Tongue (tissue), 2 donors: ENCODE results near the gene MICAL2. TPM values are rescaled to one million over a fixed set of nuclear protein-coding genes. Genes with fewer than 3 reads are reported as not detected.

Source experiments
- DNase-seq: peaks from one replicate; pipeline ENCODE4 v3.0.0-alpha.2; 2015
- total RNA-seq: library from RNA; depleted of rRNA; stranded (reverse); fragments of >200 nt; gene quantifications from one replicate; pipeline ENCODE4 v1.2.3, GENCODE V29; 2014

The MICAL2 gene
- total RNA-seq, 1 donor from 2014 or later: 16.9 TPM

DNA sequence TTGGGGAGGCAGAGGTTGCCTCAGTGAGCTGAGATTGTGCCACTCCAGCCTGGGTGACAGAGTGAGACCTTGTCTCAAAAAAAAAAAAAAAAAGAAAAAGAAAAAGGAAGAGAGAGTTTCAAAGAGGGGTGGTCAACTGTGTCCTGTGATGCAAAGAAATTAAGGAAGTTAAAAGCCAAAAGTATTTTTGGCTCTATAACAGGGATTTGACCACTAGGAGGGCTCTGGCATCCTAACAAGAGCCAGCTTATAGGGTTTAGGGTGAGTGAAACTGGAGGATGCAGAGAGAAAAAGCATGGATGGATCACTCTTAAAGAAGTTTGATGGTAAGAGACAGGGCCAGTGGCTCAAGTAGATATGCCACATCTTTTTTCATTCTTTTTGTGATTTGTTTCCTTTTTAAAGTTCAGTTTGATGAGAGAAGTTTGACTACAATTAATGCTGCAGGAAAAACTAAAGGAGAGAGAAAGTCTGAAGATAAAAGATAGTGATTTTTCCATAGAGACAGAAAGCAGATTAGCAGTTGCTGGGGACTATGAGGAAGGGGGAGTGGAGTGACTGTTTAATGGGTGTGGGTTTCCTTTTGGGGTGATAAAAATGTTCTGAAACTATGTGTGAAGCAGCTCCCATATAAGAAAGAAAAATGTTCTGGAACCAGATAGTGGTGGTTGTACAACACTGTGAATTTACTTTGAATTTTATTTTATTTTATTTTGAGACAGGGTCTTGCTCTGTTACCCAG is 11.1 kb upstream of the MICAL2 start:
- no peak for DNase-seq

DNA sequence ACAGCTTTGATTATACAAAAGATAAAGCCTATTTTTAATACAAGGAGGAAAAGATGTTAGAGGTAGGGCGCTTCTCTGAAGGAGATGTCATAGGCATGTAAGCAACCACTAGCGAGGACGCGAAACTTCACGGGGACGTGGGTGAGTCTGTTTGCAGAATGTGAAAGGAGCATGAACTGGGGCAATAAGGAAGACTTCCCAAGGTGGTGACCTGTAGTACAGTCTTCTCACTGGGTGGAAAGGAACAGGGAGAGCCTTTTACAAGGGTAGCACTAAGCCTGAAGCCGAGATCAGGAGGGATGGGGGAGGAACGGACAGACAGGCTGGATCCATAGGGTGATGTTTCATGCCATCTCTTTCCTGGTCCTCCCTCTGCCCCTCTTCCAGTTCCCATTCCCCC is 10.0 kb upstream of the MICAL2 start:
- DNase-seq: no peak

DNA sequence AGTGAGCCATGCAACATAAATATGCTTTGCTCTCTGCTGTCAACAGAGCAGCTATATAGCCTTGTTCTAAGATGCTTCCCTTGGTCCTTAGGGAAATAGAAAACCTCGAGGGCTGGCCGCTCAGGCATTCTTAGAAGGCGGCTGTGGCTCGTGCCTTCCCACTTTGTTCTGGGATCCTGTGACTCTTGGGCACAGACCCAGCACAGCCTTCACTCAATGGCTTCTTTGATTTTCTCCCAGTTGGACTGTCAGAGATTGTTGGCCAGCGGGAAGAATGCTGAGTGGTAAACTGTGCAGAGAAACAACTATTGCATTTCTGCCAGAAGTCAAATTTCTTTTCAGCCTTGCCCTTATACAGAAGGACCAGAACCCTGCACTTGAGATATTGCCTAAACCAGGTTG is 9.5 kb upstream of the MICAL2 start:
- DNase-seq: peak; percentile 64

DNA sequence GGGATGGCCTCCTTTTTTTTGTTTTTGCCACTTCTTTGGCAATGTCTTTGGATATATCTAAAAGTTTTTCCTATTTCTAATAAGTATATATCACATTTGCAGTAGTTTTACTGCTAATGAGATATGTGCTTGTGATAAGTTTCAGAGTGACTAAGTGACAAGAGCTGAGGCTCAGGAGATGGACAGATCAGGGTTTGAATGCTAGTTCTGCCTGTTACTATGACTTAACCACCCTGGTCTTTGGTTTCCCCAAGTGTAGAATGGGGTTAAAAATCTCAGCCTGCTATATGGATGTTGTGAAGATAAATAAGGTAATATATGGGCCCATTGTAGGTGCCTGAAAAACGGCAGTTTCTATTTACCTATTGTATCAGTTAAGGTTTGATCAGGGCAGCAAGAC is 9.1 kb upstream of the MICAL2 start:
- no peak for DNase-seq

DNA sequence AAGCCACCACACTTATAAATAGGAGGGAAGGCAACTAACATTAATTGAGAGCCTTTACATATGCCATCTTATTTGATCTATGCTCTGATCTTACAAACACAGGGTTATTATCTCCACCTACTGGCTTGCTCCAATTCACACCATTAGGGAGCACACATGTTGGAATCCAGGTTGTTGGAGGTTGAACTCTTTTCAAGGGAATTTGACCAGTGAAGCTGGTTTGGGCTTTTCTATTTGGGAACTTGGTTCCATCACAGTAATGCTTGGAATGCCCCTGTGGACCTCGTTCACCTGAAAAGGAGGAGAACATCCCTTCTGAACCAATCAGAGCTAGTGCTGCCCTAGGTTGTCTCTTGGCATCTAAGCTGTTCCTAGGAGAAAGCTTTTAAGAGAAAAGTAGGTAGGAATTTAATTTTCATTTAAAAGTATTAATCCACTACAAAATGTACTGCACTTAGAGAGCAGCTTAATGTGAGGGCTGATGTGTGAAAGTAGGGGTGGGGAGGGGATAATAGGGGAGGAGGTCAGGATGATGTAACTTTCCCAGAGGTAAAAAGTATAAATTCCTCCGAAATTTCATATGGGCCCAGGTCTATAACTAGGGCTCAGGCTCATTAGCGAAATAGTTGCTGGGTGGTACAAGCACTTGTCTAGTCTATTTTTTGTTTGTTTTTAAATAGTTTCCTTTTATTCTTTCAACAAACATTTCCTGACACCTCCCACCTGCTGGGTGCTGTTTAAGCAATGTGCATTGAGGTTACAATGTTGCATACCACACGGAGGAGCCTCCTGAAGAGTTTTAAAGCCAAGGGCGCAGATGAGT is 7.6 kb upstream of the MICAL2 start:
- DNase-seq: no peak

DNA sequence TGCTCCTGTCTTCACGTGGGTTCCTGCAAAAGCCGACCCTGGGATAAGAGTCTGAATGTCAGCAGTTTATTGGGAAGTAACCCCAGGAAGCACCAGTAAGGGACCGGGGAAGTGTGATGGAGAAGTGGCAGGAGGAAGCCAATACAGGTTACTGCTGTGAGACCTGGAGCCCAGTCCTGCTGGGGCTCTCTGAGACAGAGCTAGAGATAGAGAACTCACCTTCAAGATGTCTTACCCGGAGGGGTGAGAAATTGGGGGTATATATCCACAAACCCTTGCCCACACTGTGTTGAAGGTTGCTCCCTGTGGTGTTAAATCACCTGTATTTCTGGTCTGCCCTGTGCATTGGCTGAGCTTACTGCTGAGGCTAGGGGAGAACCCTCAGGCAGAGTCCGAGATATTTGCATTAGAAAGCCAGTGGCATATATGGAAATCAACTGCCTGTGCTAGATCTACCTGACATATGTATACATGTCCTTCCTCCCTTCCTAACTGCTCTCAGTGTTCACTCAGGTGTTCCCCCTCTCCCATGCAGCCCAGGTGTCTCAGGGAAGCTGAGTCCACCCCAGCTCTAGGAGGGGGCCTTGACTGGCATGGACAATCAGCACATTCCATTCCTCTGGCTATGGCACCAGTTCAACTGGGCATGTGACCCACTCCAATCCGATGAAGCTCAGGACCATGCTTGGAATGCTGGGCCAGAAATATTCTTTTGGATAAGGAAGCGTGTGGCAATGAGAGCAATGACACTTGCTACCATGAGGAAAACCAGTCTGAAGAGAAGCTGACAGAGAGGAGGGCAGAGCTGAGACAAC is 6.8 kb upstream of the MICAL2 start:
- no peak for DNase-seq

DNA sequence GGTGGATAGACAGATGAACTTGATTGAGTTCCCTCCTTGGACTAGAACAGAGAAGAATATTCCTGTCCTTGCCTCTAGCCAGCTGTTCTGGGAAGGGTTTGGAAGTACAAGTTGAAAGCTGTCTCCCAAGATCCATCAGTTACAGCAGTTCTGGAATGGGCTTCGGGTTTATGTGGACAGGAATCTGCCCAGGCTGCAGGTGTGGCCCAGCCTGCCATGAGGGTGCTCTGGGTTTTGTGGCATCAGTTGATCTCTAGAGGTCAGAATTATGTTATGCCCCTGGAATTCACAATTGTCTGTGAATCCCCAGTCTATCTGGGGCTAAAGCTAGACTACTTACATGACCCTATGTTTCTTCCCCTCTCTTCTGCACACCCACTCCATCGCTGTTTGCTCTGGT is 4.9 kb upstream of the MICAL2 start:
- no peak for DNase-seq

DNA sequence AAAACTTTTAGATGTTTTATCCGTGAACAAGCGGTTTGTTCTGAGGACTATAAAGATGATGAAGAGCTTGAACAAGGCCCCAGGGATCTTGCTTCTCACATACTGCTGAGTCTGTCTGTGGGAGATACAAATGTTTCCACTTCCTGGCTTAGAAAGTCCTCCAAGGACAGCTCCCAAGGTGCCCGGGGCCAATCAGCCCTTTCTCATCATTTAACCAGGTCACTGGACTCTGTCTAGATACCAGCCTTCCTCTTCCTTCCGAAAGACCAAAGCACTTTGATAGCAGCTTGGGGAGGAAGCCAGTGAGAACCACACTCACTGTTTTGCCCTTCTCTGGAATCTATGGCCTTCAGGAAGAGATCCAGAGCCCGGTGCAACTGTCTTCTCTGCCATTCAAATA is 4.3 kb upstream of the MICAL2 start:
- no peak for DNase-seq

DNA sequence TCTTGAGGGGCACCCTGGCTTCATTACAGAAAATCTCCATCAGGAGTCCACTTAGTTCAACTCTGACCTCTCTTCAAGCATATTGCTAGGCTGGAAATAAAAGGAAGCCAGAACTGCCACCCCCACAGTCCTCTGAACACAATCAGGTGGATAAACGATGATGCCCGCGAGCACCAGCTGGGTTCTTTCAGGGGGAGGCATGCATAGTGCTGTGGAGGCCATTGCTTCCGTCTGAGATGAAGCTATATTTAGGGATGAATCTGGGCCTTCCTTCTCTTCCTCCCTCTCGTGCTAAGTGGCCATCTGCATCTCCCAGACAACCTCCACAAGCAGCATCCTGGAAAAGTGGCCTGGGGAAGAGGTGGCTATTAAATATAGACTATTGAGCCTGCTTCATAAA is 3.9 kb upstream of the MICAL2 start:
- no peak for DNase-seq

DNA sequence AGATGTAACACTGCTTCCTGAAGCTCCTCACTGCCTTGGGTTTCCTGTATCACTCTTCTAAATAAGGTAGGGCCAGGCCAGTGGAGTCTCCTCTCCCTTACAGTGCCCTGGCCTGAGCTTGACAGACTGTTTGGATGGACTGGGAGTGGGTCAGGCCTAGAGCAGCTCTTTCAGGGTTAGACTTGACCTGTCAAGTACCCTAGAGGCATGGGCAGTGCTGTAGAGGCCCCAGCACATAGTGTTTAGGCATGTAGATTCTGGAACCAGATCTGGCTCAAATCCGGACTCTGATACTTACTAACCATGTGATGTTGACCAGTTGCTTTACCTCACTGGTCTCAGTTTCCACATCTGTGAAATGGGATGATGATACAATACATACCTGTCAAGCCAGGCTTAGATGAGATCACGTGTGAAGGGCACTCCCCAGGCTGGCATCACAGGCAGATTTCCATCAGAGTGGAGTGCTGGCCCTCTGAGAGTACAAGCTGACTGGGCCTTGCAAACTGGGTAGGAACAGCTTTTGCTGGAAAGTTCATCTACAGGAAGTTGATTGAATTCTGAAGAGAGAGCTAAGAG is 1.4 kb upstream of the MICAL2 start:
- no peak for DNase-seq

DNA sequence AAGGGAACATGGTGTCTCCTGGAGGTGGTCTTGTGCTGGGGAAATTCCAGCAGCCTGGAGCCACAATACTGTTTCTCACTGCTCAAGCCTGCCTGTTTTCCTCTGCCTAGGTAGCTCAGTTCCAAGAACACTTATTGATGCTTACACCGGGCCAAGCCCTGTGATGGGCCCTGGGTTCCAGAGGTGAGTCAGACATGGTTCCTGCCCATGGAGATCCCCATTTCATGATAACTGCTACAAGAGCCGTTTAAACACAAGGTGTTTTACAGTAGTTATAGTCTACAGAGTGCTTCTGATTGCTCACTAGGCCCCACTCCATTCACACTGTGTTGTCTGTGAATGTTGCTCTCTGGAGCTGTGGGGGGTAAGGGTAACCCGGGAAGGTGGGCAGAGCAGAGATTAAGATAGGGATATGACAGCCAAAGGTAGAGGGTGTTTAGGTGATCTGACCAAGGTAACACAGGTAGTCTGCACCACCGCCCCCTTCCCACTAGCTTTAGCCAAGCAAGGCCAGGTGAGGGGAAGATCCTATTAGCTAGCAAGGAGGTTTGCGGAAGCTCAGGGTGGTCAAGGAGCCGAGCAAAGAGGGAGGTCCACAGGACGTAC is 696 bp upstream of the MICAL2 start:
- no peak for DNase-seq

DNA sequence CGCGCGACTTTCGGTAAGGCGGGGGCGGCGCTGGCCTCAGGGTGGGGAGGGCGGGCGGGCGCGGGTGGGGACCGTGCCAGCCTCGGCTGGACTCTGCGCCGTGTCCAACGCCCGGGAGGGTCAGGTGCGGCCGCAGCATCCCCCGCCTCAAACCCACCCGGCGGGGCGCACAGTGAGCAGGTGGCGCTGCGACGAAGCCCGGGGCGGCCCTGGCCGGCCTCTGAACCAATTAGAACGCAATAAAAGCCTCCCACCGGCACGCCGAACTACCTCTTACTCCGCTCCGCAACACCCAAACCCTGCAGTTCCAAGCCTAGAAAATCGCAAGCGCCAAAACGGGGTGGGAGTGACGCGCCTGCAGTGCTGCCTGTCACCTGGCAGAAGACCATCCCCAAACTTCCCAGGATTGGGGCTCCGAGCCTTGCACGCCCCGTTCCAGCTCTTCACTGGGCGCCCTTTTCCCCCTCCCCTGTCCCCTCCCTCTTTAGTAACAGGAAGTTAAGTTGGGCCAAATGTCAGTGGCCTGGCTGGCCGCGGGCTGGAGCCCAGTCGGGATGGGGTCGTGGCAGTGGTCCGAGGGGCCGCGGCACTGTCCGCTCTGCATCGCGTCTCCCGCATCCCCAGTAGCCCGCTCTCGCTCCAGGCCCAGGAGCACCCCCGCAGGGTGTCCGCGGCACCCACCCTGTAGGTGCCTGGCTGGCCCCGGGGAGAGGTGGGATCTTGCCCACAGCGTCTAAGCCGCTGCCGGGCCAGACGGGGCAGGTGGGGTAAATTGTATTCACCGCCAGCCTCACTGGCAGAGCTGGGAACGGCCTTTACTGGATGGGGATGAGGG is 541 bp downstream of the MICAL2 start:
- DNase-seq: no peak

DNA sequence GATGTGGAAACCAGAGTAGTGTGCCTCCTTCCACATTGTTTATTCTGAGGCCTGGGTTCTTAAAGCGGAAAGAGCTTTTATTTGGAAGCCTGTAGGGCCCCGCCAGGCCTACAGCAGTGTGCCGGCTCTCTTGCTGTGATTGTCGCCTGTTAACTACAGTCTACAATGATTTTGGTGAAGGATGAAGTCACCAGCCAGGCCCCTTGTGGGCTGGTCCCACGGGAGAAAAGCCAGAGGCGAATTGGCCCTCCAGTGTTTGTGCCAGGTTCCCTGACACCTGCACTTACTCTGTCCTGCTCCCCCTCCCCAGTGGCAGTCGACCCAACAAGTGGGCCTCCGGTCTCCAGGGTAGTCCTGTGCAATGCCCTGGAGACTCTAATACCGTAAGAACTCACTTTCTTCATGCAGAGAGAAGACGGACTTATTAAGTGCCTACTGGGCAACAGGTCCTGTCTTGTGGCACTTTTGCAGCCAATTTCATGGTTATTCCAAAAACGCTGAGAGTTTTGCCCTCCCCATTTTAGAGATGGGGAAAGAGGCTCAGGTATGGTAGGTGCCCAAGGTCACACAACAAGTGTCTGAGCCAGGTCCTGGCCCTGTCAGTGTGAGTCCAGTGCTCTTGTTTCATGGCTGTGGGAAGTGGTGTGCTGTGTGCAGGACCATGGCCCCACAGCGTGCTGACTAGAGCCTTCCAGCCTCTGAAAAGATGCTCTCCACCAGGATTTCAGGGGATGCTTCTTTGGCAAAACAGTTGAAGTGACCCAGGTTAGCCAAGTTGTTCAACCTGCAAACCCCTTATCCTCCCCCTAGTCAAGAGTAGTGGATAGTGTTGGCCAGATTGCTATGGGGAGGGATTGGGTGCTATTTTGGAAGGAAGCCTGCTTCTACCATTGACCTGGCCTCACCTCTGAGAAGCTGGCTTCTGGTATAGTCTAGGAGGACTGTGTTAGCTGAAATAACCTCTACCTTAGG is 1.4 kb downstream of the MICAL2 start:
- no peak for DNase-seq

DNA sequence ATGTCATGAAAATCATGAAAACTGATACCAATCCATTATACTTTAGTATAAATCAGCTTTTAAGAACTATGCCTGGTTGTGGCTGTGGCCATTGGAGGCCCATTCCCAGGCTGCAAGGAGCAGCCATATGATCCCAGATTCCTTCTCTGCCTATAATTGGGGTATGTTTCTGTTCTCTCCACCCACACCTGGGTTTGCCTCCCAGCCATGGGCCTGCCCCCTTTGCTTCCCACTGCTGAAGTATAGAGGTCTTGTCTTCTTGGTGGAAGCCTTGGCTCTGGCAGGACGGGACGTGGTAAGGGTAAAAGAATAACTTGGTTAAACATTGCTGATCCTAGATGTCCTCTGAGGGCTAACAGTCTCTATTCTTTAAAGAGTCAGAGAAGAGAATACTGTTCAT is 2.4 kb downstream of the MICAL2 start:
- no peak for DNase-seq

DNA sequence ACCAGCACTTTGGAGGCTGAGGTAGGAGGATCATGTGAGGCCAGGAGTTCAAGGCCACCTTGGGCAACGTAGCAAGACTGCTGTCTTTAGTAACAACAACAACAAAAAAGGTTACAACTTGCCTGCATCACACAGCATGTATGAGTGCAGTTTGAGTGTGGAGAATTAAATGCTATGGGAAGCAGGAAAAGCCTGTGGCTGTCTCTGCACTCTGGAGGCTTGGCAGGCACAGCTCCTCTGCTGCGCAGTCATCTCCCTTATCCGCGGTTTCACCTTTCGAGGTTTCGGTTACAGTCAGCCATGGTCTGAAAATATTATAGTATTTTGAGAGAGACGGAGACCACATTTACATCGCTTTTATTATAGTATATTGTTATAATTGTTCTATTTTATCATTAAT is 2.9 kb downstream of the MICAL2 start:
- DNase-seq: no peak

DNA sequence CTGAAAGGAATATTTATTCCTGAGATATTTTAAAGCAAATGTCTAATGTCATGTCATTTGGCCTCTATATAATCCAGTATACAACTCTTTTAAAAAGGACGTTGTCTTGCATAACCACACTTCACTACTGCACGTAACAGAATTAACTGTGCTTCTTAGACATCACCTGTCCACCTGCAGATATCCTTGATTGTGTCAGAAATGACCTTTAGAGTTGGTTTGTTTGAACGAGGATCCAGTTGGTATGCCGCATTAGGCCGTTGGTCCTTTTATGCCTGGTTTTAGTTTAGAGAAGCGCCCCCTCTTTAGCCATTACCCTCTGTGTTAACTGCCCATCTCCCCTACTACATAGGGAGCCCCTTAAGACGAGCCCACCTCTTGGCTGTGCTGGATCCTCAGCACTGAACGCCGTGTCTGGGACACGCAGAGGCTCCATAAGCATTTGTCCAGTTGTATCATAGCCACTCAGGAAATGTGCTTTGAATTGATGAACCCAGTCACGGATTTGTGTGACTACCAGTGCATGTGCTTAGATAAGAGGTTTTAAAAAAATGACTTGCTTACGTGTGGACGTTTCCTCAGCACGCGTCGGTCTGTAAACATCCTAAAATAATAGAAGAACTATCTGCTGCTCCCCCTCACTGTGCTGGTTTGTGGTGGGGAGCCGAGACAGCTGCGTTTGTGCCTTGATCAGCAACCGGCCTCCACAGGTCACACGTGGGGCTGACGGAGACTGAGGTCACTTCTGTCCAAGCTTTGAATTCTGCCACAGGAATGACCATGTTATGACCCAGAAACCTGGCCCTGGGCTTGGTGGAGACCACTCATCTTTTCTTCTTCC is 4.0 kb downstream of the MICAL2 start:
- DNase-seq: no peak

DNA sequence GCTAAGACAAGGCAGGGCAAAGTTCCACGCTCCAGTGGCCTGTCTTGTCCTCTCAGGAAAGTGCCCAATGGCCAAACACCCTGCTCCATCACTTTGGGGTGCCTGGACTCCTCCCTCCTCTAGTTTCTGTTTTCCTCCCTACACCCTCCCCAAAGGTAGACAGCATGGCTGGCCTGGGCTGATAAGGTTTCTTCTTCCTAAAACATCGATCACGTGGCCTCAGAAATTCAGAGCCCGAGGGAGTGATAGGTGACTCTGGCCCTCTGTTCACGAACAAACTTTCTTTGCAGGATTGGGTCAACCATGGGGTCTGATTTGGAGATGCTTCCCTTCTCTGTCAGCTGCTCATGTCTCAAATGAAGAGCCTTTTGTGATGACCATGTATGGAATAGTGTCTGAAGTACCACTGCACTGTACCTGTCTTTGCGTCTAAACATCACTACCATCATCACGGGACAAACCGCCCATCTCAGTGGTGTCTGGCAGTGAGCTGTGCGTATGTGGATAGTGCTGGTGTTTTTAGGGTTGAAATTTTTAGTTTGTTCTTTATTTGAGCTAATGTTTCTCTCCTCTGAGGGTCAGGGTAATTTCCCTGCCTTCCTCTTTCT is 6.1 kb downstream of the MICAL2 start:
- DNase-seq: no peak

DNA sequence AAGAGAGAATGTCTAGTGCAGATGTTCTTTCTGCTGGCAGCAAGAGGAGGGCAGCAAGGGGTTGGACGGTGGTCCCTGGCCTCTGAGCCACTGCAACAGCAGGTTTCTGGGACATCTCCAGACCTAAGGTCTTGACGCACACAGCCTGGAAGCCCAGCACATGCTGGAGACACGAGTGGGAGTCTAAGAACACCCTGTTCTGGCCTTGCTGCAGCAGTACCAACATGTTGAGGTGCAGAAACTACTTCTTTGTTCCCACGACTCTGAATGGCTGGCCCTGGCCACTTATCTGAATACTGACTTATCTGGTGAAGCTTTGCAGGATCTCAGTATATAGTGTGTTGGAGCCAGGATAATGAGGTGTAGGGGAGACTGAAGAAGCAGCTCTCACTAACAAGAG is 6.8 kb downstream of the MICAL2 start:
- DNase-seq: no peak

DNA sequence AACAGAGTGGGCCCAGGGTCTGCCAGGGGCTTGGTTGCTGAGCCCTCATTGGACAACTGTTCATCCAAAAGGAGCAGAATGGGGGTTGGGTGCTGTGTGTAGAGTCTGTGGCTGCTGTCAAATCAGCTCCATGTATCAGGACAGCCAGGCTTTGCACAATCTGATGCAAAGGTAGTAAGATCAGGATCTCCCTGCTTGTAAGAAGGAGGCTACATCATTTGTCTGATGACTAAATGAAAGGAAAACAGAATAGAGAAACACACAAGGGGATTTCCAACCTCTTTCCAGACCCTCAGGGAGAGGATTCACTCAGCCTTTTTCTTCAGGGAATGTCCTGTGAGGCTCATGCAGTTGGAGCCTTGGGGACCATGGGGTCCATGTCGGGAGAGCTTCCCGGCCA is 7.2 kb downstream of the MICAL2 start:
- no peak for DNase-seq
